Measurements from ENCODE around the gene FNTB. TPM values are rescaled to one million over a fixed set of nuclear protein-coding genes. Genes with fewer than 3 reads are reported as not detected.

The FNTB gene
- total RNA-seq, 4 donors from 2014 or later: 40.6 to 44.6 (median 43.2) TPM

- TF ChIP-seq POLR2AphosphoS5 (IDR thresholded peaks at IDR 0.05): no peak
- TF ChIP-seq EP300 (IDR thresholded peaks at IDR 0.05): no peak
- TF ChIP-seq, protein P1, sequence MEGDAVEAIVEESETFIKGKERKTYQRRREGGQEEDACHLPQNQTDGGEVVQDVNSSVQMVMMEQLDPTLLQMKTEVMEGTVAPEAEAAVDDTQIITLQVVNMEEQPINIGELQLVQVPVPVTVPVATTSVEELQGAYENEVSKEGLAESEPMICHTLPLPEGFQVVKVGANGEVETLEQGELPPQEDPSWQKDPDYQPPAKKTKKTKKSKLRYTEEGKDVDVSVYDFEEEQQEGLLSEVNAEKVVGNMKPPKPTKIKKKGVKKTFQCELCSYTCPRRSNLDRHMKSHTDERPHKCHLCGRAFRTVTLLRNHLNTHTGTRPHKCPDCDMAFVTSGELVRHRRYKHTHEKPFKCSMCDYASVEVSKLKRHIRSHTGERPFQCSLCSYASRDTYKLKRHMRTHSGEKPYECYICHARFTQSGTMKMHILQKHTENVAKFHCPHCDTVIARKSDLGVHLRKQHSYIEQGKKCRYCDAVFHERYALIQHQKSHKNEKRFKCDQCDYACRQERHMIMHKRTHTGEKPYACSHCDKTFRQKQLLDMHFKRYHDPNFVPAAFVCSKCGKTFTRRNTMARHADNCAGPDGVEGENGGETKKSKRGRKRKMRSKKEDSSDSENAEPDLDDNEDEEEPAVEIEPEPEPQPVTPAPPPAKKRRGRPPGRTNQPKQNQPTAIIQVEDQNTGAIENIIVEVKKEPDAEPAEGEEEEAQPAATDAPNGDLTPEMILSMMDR (IDR thresholded peaks at IDR 0.05): no peak
- no peak for TF ChIP-seq POLR2A (IDR thresholded peaks at IDR 0.05)
- WGBS: 90% methylated on average over 8 of the region's 12 CpGs
Observed at GRCh38 chr14:65043893-65044595, 57.3 kb downstream of the FNTB start.

GRCh38 chr14:65044596-65044959, 57.9 kb downstream of the FNTB start:
- no peak for DNase-seq (ENCODE audit: low spot score in 2 of 2)
- Histone ChIP-seq H3K27ac (no peak overlapping the region), H3K36me3 (peaks cover 48% of the 10 kb centered on the region), H3K4me3 (no peak overlapping the region), H3K9me3 (no peaks in the 10 kb centered on the region), H3K4me1 (peaks cover 15% of the 10 kb centered on the region), H3K27me3 (no peaks in the 10 kb centered on the region)
- 87% methylated on average over 9 of the region's 9 CpGs for WGBS
- TF ChIP-seq POLR2AphosphoS5 (IDR thresholded peaks at IDR 0.05) (no peak), EP300 (IDR thresholded peaks at IDR 0.05) (no peak), POLR2A (IDR thresholded peaks at IDR 0.05) (no peak)
- TF ChIP-seq, protein P1 (IDR thresholded peaks at IDR 0.05): no peak

More at GRCh38 chr14:65043893-65044595, 57.3 kb downstream of the FNTB start:
- H3K27ac ChIP-seq: no peak overlapping the region
- peaks cover 15% of the 10 kb centered on the region for H3K4me1 ChIP-seq
- no peaks in the 10 kb centered on the region for H3K9me3 ChIP-seq
- no peak for DNase-seq (ENCODE audit: low spot score in 2 of 2)
- H3K4me3 ChIP-seq: no peak overlapping the region
- peaks cover 51% of the 10 kb centered on the region for H3K36me3 ChIP-seq
- no peaks in the 10 kb centered on the region for H3K27me3 ChIP-seq

DNA sequence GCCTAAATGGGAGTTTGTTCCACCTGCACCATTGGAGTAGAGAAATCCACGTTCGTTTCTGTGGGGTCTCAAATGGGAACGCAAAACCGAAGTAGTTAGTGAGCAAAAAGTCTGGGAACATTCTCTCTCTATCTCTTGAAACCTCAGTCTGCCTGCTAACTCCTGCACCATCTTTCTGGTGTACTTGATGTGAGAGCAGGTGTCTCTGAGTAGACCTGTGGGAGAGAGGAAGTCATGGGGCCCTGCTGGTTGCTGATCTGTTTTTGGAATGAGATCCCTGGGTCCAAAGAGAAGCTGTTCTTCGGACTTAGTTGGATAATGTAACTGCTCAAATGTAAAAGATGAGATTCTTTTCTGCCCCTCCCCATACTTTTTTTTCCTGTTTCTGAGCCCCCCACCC, 58.3 kb downstream of the FNTB start:
- Histone ChIP-seq H3K9me3 (no peaks in the 10 kb centered on the region), H3K36me3 (peaks cover 45% of the 10 kb centered on the region), H3K4me3 (no peak overlapping the region), H3K4me1 (peaks cover 15% of the 10 kb centered on the region), H3K27me3 (no peaks in the 10 kb centered on the region), H3K27ac (no peak overlapping the region)
- no peak for DNase-seq (ENCODE audit: low spot score in 2 of 2)
- TF ChIP-seq, protein P1 (IDR thresholded peaks at IDR 0.05): no peak
- no peak for TF ChIP-seq POLR2A (IDR thresholded peaks at IDR 0.05)
- TF ChIP-seq POLR2AphosphoS5 (IDR thresholded peaks at IDR 0.05): no peak
- no peak for TF ChIP-seq EP300 (IDR thresholded peaks at IDR 0.05)
- 95% methylated on average over 5 of the region's 5 CpGs for WGBS

- DNase-seq (ENCODE audit: low spot score in 2 of 2): no peak
- H3K4me1 ChIP-seq: peaks cover 15% of the 10 kb centered on the region
- TF ChIP-seq POLR2AphosphoS5 (IDR thresholded peaks at IDR 0.05) (no peak), EP300 (IDR thresholded peaks at IDR 0.05) (no peak), POLR2A (IDR thresholded peaks at IDR 0.05) (no peak)
- TF ChIP-seq, protein P1 (IDR thresholded peaks at IDR 0.05): no peak
- H3K27me3 ChIP-seq: no peaks in the 10 kb centered on the region
- no peaks in the 10 kb centered on the region for H3K9me3 ChIP-seq
- no peak overlapping the region for H3K4me3 ChIP-seq
- WGBS: 95% methylated on average over 4 of the region's 4 CpGs
- peaks cover 43% of the 10 kb centered on the region for H3K36me3 ChIP-seq
- no peak overlapping the region for H3K27ac ChIP-seq
Observed at GRCh38 chr14:65045709-65046108, 59.0 kb downstream of the FNTB start.

DNA sequence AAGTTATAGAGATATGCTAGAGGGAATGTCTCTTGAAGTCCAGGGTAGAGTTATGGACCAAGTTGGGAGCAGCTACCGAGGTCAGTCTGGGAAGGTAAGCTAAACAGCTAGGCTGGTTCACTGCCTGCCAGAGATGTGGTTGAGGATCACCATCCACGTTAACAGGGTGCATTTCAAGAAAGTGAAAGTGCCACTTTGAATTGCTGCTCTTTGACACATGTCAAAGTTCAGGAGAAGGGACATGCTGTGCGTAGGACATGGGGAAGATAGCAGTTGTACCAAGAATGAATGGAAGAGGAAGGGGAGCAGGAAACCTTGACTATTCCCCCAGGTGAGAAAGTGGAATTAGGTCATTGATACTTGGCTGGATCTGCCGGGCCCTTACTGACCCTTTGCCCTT, 66.1 kb downstream of the FNTB start:
- Histone ChIP-seq H3K4me1 (peaks cover 6% of the 10 kb centered on the region), H3K9me3 (no peaks in the 10 kb centered on the region), H3K27me3 (no peaks in the 10 kb centered on the region), H3K4me3 (no peak overlapping the region), H3K36me3 (peaks cover 22% of the 10 kb centered on the region), H3K27ac (no peak overlapping the region)
- DNase-seq (ENCODE audit: low spot score in 2 of 2): no peak
- TF ChIP-seq, protein P1 (IDR thresholded peaks at IDR 0.05): no peak
- TF ChIP-seq EP300 (IDR thresholded peaks at IDR 0.05) (no peak), POLR2A (IDR thresholded peaks at IDR 0.05) (no peak), POLR2AphosphoS5 (IDR thresholded peaks at IDR 0.05) (no peak)
- 72% methylated on average over 4 of the region's 4 CpGs for WGBS

All from suprapubic skin (tissue), 4 donors.